ENCODE data around the gene HOXC9. TPM values are rescaled to one million over a fixed set of nuclear protein-coding genes. Genes with fewer than 3 reads are reported as not detected.

The HOXC9 gene
- total RNA-seq, 1 donor from 2014 or later, result 1.2 TPM

DNA sequence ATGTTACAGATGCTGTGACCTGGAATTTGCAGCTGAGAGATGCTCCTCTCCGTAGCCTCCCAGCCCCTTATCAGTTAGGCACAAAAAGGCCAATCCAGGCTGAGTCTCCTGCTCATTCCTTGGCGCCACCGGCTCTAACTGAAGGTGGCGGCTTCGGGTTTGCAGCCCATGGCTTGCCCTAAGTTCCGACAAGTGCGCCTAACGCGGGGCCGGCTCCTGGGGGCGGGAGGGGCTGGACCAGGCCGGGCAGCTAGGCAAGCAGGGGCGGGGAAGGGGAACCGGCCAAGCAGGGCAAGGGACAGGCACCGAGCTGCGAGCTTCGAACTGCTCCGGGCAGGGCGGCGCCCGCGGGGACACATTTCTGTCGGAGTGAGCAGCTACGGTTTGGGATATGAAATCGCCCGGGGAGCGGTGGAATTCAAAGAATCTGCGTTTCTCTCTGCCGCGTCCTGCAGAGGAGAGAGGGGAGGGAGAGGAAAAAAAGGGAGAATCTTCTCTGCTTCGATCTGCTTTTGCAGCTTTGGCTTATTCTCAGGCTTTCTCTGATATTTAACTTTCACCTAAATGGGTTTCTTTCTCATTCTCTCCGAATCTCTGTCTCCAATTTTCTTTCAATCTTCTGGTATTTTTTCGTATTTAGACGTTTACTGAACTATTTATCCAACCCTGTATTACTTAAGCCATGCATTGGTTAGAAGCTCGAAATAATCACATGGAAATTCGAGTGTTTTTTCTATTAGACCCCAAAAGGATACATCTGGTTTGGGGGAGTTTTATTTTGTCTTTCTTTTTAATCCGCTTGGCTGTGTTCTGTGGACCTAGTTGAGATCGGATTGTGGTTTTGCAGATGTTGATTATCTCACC, 46.9 kb upstream of the HOXC9 start:
- Histone ChIP-seq H3K9me3 (no peaks in the 10 kb centered on the region), H3K27me3 (peaks cover 76% of the 10 kb centered on the region)
- intact Hi-C loops (cut with DNase I), result no loop called here

DNA sequence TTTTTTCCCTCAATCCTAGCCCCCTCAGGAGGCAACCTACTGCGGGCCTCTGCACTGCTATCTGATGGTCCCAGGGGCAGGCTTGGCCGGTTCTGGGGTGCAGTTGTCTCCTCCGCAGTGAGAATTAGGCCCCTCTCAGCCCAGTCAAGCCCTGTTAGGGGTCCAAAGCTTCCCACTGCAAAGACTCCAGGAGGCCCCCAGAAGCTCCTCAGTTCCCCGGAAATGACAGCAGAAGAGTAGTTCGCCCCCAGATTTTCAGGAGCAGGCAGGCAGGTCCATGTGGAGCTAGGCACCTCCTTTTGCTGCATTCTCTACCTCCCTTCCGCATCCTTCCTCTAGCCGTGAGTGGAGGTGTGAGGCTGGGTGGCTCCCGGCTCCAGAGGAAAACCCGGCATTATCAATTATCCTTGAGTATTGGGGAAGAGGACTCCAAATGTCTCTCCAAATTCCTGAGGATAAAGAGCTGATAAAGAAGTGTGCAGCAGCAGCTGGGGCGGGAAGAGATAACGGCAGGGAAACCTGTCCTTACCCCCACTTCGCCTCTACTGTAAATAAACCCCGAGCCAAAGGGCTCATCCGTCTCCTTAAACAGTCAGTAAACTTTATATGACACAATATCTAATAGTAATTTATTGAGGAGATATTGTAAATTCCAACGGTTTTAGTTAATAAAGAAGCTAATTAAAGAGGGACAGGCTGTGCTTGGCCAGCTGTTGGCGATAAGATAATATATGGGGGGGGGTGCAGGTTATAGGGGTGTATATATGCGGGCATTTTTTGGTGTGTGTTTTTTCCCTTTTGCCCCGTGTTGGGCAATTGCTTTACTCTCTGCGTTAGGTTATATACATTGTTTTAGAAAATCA, 45.9 kb upstream of the HOXC9 start:
- no peak for DNase-seq (ENCODE audit: low spot score in 2 of 2)
- H3K4me1 ChIP-seq, result peaks cover 3 to 5% of the 10 kb centered on the region in 2 donors
- intact Hi-C loops (cut with DNase I), result no loop called here
- no peaks in the 10 kb centered on the region for H3K9me3 ChIP-seq
- H3K27ac ChIP-seq, result no peak overlapping the region
- H3K4me3 ChIP-seq, result no peak overlapping the region
- H3K27me3 ChIP-seq, result peaks cover 79% of the 10 kb centered on the region
- no peaks in the 10 kb centered on the region for H3K36me3 ChIP-seq
- TF ChIP-seq, protein P1, sequence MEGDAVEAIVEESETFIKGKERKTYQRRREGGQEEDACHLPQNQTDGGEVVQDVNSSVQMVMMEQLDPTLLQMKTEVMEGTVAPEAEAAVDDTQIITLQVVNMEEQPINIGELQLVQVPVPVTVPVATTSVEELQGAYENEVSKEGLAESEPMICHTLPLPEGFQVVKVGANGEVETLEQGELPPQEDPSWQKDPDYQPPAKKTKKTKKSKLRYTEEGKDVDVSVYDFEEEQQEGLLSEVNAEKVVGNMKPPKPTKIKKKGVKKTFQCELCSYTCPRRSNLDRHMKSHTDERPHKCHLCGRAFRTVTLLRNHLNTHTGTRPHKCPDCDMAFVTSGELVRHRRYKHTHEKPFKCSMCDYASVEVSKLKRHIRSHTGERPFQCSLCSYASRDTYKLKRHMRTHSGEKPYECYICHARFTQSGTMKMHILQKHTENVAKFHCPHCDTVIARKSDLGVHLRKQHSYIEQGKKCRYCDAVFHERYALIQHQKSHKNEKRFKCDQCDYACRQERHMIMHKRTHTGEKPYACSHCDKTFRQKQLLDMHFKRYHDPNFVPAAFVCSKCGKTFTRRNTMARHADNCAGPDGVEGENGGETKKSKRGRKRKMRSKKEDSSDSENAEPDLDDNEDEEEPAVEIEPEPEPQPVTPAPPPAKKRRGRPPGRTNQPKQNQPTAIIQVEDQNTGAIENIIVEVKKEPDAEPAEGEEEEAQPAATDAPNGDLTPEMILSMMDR (IDR thresholded peaks at IDR 0.05), result no peak

More for the DNA sequence above, 46.9 kb upstream of the HOXC9 start:
- Histone ChIP-seq H3K36me3 (no peaks in the 10 kb centered on the region), H3K4me3 (no peak overlapping the region), H3K27ac (no peak overlapping the region), H3K4me1 (peaks cover 3 to 5% of the 10 kb centered on the region in 2 donors)
- no peak for DNase-seq (ENCODE audit: low spot score in 2 of 2)
- TF ChIP-seq, protein P1 (IDR thresholded peaks at IDR 0.05), result no peak

DNA sequence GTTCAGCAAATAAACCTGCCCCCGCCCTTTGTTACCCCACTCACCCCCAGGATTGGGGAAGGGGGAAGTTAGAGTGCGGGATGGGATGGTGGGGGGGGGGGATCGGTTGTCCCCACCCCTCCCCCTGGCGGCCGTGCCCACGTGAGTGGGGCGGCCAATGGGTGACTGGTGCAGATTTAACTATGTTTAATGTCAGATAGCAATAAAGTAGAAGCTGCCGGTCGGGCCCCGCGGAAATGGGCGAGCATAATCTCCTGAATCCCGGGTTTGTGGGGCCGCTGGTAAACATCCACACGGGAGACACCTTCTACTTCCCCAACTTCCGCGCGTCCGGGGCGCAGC, 45.3 kb upstream of the HOXC9 start, which contains the start of gene HOXC12:
Gene HOXC12, plus strand, starts transcription at position 210 of the 342 bp plus-strand sequence. Its CDS starts 27 bp downstream, at position 237.
- intact Hi-C loops (cut with DNase I), result no loop called here
- H3K4me3 ChIP-seq, result no peak within 1 kb of the TSS
- no peak for DNase-seq (ENCODE audit: low spot score in 2 of 2)
- TF ChIP-seq, protein P1 (IDR thresholded peaks at IDR 0.05), result no peak
- H3K27ac ChIP-seq, result no peak within 1 kb of the TSS
- no peaks in the 10 kb centered on the region for H3K36me3 ChIP-seq
- H3K9me3 ChIP-seq, result no peaks in the 10 kb centered on the region
- H3K27me3 ChIP-seq, result peaks cover 85% of the 10 kb centered on the region
- peaks cover 3 to 5% of the 10 kb centered on the region in 2 donors for H3K4me1 ChIP-seq

DNA sequence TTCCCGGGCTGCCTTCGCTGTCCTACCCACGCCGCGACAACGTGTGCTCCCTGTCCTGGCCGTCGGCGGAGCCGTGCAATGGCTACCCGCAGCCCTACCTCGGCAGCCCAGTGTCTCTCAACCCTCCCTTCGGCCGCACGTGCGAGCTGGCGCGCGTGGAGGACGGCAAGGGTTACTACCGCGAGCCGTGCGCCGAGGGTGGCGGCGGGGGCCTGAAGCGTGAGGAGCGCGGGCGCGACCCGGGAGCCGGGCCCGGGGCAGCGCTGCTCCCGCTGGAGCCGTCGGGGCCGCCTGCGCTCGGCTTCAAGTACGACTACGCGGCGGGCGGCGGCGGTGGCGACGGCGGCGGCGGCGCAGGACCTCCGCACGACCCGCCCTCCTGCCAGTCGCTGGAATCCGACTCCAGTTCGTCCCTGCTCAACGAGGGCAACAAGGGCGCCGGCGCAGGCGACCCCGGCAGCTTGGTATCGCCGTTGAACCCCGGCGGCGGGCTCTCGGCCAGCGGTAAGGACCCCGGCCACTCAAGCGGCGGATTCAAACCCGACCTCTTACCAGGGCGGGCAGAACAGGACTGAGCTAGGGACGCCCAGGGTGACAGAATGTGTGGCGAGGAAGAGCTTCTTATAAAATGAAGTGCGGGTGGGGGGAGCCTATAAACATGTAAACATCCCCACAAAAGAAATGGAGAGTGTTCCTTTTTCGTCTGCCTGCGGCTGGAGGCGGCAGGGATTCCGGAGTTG, 44.8 kb upstream of the HOXC9 start:
- H3K36me3 ChIP-seq, result no peaks in the 10 kb centered on the region
- peaks cover 3 to 5% of the 10 kb centered on the region in 2 donors for H3K4me1 ChIP-seq
- H3K27me3 ChIP-seq, result peaks cover 85% of the 10 kb centered on the region
- no peak overlapping the region for H3K4me3 ChIP-seq
- intact Hi-C loops (cut with DNase I), result no loop called here
- H3K9me3 ChIP-seq, result no peaks in the 10 kb centered on the region
- no peak for DNase-seq (ENCODE audit: low spot score in 2 of 2)
- H3K27ac ChIP-seq, result no peak overlapping the region
- TF ChIP-seq, protein P1 (IDR thresholded peaks at IDR 0.05), result no peak

DNA sequence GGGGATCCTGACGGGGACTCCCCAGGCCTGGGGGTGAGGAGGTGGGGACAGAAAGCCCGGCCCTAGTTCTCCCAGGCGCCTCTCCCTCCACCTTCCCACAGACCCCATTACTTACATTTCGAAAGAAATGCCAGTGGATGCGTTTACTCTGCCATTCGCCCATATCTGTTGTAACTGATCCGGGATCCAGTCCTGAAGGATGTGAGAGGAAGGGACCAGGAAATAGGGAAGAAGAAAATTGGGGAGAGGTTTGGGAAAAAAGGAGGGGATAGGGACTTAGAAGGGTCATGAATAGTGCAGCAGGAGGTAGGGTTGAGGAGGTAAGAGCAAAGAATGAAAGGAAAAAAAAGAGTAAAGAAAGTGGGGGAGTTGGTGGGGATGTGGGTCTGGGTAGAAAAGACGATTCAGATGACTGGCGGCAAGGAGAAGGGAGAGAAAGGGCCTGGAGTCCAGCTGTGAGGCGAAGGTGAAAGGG, 44.1 kb upstream of the HOXC9 start:
- peaks cover 3 to 4% of the 10 kb centered on the region in 2 donors for H3K4me1 ChIP-seq
- peaks cover 86% of the 10 kb centered on the region for H3K27me3 ChIP-seq
- H3K36me3 ChIP-seq, result no peaks in the 10 kb centered on the region
- DNase-seq (ENCODE audit: low spot score in 2 of 2), result no peak
- H3K4me3 ChIP-seq, result no peak overlapping the region
- TF ChIP-seq, protein P1 (IDR thresholded peaks at IDR 0.05), result no peak
- H3K27ac ChIP-seq, result no peak overlapping the region
- intact Hi-C loops (cut with DNase I), result no loop called here
- no peaks in the 10 kb centered on the region for H3K9me3 ChIP-seq
